NCI-H2196 (cell line): ENCODE measurements around the gene TEX22.

Source experiments
- DNase-seq: peaks from one replicate; lab custom pipeline; 2025; ENCODE audit not compliant: unreplicated experiment; lab: John Stamatoyannopoulos, UW

The TEX22 gene

DNA sequence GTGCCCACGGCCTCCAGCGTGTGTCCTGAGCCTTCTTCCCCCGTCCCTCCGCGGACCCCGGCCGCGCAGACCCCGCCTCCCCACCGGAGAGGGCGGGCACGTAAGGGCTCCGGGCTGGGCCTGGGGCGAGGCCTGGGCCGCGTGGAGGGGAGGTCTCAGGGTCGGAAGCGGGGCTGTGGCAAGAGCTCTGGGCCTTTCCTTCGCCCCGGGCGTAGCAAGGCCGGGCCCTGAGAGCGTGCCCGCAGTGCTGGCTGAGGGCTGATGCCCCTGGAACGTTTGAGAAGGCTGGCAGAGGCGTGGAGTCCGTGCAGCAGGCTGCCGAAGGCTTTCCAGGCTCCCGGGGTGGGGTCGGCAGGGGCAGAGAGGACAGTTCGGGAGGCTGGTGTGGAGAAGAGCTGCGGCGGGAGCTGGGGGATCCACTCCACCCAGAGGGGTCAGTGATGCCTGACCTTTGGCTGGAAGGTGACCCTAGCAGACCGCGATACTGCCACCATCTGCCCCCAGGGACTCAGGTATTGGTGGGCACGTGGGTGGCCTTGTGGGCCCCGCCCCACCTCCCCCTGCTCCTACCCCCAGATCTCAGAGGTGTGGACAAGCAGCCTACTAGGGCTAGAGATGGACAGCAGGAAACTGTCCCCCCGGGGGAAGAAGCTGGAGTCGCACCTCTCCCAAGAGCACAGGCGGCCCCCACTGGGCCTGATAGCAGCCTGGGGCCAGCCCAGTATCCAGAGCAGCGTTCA lies 558 bp downstream of the TEX22 start:
- no peak for DNase-seq

DNA sequence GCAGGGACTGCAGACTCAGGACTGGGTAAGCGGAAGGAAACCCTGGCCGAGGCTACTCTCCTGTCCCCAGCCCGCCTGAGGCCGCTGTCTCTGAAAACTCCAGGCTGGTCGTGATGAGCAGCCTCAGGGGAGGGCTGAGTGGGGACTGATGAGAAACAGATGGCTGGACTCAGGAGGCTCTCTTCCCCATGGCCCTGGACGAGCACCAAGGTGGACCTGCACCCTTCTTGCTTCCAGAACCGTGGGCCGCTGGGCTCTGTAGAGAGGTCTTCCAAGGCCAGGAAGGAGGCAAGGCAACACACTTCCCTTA lies 1.1 kb downstream of the TEX22 start:
- DNase-seq, result no peak

DNA sequence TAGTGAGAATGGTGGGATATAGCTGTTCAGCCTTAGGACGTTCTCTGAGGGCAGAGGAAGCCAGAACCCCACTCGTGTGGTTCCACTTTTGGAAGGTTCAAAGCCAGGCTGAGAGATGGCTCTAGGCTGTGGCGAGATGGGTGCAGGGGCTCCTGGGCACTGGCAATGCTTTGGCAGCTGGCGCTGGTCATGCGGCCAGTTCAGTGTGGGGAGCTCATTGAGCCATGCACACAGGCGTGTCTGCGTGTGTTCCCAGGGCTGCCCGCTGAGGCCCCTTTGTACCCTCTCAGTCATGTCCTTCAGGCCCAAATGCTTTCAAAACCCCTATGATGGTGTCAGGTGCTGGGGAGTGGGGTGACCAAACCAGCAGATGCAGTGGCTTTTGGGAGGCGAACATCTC lies 1.7 kb downstream of the TEX22 start:
- DNase-seq, result no peak

DNA sequence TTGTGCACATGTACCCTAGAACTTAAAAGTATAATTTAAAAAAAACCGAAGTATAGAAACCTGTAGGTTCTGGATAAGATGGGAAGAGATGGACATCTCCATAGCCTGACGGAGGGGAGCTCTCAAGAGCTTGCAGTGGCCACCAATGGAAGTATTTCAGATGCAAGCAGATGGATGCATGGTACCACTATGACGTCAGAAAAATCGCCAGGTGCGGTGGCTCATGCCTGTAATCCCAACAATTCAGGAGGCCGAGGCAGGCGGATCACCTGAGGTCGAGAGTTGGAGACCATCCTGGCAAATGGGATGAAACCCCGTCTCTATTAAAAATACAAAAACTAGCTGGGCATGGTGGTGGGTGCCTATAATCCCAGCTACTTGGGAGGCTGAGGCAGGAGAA lies 3.4 kb downstream of the TEX22 start:
- DNase-seq, result no peak

DNA sequence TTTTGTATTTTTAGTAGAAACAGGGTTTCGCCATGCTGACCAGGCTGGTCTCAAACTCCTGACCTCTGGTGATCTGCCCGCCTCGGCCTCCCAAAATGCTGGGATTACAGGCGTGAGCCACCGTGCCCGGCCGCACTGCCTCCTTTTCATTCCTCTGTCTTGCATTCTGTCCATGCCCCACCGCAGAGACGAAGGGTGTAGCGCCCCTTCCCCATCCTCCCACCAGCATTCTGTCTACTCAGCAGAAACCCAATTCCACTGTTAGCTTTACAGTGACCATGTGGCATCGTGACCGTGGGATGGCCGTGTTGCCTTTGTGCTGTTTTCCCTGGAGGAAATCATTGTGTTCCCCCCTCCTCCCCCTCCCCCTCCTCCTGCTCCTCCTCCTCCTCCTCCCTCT lies 10.3 kb downstream of the TEX22 start:
- no peak for DNase-seq

DNA sequence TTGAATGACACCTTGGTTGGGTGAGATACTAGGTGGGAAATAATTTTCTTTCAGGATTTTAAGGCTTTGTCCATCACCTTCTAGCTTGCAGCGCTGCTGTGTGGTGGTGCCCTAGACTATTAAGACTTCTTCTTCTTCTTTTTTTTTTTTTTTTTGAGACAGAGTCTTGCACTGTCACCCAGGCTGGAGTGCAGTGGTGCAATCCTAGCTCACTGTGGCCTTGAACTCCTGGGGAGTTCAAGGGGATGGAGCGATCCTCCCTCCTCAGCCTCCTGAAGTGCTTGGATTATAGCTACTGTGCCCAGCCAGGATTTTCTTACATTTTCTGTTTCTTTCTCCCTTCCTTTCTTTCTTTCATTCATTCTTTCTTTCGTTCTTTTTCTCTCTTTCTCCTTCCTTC lies 11.0 kb downstream of the TEX22 start:
- no peak for DNase-seq

DNA sequence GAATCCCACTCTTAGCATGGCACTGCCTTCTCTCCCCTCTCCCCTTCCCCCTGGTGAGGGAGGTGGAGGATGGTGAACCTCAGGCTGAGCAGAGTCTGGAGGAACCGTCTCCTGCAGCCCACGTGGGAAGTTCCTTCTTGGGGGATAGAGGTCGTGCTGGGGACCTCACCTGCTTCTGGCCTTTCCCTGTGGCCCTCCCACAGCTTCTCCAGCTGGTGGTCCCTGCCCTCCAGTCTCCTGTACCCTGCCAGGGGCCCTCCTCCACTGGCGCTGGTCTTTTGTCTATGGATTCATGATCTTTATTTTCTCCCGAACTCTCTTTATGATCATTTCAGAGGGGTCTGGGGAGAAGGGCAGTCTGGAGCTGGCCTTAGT lies 12.3 kb downstream of the TEX22 start:
- DNase-seq, result no peak

DNA sequence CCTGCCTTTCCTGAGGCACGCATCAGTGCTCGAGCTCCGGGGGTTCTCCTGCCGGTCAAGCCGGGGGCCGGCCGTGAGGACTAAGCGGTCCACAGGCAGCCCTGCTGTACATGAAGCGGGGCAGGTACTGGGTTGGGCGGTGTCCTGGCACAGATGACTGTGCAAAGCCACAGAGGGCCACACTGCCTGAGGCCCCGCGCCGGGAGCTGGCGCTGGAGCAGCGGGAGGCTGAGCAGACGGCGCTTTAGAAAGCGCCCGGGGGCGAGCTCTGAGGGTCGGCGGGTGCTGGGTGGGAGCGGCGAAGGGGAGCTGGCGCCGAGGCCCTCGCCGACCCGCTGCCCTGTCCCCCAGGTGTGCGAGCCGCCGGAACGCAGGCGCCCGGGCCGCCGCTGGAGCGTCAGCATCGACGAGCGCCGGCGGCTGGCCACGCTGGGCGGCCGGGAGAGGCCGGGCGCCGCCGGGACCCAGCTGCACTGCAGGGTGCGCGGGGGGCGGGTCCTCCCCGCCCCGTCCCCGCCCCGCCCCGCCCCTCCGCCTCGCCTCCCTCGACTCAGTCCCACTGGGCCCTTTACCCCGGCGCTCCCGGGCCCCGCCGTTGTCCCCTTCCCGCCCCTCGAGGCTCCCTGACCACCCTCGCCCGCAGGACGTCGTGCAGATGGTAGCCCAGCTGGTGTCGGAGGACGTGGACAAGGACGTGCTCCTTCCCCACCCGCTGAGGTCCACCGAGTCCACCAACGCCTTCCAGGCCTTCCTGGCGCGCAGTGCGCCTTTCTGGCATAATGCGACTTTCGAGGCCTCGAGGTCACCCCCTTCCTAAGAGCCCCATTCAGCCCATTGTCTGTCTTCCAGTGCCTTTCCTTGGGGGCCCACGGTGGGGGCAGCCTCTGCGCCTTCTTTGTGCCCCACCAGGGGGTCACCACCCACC lies 12.9 kb downstream of the TEX22 start:
- DNase-seq, result no peak

DNA sequence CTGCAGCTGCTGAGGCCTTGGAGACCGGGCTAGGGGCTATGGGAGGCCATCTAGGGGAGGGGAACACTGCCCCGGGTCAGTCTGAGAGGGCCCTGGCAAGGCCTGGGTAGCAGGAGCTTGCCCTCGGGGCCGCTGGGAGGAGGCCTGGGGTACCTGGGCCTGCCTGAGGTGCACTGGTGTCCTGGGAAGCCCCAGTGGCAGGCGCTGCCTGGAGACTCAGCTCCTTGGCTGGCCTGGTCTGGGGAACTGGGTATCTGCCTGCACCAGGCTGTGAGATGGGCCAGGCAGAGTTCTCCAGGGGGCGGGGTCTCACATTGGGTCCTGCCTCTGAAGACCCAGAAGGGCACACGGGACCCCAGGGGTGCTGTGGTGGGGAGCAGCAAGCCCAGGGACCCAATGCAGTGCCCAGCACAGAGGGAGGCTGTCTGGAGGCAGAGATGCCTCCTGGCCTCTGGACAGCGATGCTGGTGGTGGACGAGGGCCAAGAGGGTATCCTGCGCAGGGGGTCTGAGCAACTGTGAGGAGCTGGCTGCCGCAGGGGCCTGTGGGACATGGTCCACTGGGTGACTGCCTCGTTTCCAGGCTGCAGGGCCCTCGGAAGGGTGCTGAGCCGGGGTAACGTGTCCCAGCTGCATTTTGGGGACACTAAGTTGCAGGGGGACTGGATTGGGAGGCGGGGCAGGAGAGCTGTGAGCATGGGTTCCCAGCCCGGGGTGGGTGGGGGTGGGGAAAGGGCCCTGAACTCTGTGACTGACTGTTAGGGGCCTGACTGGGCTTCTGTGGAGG lies 13.8 kb downstream of the TEX22 start:
- no peak for DNase-seq

DNA sequence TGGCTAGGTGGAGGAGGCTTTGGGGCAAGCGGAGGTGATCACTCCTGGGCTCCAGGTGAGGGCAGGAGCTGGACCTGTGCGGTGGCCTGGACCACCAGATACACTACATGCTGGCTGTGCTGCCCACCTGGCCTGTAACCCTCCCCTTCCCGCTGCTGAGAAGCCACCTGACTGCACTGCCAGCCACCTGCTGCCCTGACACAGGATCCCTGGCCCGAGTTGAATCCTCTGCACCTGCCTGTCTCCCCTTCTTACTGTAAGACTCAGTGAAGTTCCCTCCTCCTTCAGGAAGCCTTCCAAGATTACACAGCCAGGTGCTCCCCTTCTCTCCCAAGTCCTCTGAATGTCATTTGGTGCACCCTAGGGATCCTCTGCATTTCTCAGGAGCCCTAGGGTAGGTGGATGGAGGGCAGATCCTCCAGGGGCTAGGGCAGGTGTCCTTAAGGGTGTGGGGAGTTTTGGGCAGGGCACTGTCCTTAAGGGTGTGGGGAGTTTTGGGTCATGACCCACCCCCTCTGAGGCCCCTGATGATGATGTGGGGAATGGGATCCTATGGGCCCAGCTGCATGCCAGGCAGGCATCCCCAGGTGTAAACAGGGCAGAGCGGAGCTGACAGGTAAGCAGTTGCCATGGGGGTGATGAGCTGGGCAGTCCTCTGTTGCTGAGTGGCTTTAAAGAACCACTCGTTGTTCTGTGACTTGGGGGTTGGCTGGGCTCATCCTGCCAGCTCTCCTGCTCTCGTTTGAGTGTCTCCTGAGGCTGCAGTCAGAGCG lies 14.6 kb downstream of the TEX22 start:
- DNase-seq, result peak; percentile 27

DNA sequence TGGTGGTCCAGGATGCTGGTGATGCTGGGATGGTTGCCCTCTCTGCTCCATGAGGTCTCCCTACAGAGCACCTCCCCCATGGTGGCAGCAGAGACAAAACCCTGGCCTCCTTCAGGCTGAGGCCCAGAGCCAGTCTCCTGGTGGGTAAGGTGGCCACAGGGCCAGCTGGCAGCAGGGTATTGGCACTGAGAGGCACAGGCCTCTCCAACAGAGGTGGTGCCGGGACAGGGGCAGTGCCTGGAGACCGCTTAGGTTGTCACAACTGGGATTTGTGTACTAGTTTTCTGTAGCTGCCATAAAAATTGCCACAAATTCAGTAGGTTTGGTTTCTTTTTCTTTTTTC lies 15.2 kb downstream of the TEX22 start:
- DNase-seq, result no peak

DNA sequence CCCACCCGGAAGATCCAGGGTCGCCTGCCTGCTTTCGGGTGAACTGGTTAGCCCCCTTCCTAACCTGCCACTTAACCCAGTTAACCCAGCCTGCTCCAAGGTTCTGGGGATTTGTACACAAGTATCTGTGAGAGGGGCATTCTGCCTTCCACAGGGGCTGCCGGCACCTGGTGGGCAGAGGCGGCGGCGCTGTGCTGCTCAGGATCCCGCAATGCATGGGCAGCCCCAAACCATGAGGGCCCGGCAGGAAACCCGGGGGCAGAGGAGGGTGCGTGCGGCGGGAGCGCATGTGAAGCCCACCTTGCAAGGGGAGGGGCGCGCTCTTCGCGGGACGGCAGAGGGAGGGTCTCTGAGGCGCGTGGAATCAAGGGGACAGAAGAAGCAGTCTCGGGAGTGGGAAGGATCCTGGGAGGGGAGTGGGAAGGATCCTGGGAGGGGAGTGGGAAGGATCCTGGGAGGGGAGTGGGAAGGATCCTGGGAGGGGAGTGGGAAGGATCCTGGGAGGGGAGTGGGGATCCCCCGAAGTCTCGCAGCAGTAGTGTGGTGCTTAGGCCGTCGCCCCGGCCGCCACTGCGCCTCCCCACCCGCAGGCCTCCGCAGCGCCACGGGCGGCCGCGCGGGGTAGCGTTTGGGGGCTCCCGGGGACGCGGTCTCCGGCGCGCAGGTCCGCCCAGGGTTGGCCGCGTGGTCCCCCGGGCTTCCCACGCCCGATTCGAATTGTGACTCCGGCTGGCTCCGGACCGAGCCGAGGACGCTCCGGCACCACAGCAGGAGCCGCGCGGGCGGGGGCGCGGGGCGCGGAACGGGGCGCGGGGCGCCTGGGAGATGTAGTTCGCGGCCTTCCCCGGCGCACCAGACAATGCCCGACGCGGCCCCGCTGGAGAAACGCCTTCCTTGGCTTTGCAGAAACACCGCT lies 16.4 kb downstream of the TEX22 start:
- DNase-seq, result no peak

DNA sequence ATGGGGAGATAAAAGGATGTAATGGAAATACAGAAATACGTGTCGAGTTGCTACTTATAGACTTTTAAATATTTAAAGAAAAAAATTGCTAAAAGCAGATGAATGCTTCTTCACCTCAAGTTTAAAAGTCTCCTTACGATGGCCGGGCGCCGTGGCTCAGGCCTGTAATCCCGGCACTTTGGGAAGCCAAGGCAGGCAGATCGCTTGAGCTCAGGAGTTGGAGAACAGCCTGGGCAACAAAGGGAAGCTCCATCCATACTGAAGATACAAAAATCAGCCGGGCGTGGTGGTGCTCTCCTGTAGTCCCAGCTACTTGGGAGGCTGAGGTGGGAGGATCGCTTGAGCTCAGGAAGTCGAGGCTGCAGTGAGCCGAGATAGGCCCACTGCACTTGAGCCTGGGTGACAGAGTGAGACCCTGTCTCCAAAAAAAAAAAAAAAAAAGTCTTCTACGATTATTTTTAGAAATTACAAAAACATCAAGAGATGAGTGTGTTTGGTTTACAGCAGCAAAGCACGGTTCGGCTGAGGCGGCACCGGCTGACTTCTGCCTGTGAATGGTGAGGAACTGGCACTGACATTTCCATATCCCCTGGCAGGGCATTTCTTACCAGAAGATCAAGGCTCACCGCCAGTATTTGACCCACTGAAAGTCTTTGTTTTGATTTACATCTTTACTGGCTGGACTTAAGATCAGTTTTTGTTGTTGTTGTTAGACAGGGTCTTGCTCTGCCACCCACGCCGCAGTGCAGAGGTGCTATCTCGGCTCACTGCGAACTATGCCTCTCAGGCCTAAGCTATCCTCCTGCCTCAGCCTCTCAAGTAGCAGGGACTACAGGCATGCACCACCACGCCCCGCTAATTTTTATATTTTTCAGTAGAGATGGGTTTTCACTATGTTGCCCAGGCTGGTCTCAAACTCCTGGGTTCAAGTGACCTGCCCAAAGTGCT lies 17.4 kb downstream of the TEX22 start:
- no peak for DNase-seq

DNA sequence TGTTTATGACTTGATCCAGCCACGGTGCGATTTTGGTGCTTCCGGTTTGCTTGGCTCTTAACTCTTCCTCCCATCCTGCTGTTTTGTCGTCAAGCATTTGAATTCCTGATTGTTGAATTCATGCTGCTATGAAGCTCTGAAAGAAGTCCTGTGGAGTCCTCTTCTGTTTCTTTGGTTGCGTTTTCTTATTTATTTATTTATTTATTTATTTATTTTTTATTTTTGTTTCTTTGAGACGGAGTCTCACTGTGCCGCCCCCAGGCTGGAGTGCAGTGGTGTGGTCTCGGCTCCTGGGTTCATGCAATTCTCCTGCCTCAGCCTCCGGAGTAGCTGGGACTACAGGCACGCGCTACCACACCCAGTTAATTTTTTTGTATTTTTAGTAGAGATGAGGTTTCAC lies 18.3 kb downstream of the TEX22 start:
- DNase-seq, result no peak

DNA sequence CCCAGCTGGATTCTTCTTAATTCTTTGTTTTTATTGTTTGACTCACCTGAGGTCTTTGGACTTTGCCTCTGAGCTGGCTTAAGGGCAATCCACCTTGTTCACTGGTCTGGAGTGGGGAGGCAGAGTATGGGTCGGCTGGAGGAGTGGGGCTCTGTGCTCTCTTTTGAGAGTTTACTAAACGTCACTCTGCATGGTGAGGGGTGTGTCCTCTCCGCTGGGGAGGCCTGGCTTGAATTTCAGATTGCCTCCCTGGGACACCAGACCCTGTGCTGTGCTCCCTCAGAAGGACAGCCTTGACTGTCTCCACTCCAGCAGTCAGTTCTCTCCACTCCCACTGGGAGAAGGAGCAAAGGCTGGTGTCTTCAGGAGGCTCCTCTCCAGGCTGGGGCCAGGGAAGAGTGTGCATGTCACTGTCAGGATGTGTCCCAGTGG lies 19.4 kb downstream of the TEX22 start:
- no peak for DNase-seq

DNA sequence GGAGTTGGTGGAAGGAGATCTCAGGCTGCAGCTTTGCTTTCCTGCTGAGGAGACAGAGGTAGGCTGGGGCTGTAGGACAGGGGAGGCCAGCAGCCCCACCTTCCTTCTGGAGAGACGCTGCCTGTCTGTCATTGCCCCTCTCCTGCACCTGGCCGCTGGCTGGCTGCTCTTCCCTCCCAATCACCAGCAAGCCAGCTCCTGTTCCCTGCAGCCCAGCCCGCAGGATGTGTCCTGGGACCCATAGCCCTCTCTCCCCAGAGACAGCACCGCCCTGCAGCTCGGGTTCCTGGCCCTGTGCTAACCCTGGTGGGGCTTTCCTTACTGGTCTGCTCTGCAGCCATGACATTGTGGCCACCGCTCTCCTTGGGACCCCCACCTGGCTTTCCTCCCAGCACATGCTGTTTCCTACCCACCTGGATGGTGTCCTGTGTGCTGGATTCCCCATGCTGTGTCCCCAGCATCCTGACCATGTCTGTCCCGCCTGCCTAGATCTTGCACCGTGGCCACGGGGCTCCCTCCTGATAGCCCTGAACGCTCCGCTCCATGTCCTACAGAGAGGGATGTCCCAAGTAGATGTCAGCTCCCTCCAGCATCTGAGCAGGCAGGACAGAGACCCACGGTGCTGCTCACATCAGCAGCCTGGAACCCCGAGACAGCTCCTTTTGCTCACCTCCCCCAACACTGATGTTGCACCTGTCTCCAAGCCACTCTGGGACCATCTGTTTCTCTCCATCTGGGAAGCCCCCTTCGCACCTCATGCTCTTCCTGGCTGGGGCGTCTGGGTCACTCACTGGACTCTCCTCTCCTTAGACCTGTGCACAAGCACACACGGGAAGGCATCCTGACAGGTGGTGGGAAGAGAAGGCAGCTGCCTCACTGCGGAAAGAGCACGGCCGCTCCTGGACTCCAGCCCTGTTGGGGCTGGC lies 20.2 kb downstream of the TEX22 start:
- no peak for DNase-seq

DNA sequence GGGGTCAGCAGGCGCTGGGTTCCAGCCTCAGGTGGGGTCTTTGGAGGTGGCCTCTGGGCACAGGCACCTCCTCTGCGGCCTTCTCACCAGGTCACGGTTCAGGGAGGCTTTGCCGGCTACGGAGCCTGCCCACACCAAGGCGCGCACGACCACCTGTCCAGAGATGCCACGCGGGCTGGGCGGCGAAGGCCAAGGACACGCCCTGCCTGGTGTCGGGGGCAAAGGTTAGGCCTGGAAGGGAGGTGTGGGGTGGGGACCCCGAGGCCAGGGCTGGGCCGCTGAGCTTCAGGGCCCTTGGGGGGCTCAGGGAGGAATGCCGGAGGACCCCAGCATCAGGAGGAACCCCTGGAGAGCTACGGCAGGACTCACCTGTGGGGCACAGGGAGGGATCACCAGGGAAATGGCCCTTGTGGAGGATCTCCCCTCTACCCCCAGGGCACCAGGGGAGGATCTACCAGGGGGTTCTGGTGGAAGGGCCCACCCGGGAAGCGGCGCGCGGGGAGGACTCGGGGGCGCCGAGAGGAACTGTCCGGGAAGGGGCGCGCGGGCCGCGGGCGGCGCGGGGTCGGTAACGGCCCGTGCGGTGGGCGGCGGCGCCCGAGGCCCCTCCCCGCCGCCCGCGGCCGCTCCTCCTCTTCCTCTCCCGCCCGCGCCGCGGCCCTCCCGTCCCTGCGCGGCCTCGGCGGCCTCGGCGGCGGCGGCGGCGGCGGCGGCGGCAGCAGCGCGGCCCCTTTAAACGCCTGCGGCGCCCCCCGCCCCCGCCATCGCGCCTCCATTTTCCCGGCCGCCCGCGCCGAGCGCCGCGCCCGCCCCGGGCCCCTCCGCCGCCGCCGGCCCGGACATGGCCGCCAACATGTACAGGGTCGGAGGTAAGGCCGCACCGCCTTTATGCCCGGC lies 21.1 kb downstream of the TEX22 start, which contains the start of gene MTA1:
Gene MTA1, plus strand, starts transcription at position 633 of the 897 bp plus-strand sequence. Its CDS starts 209 bp downstream, at position 842.
- DNase-seq, result peak; percentile 9
